ENCODE results near the gene TNKS2. TPM values are rescaled to one million over a fixed set of nuclear protein-coding genes. Genes with fewer than 3 reads are reported as not detected.

TNKS2 gene
- total RNA-seq, 2 experiments from 2014 or later = 47.8 to 50.4 TPM

GRCh38 chr10:91875779-91876178 is 77.6 kb downstream of the TNKS2 start:
- Histone ChIP-seq H3K4me3 (ENCODE audit: low read length) (no peak overlapping the region), H3K27me3 (ENCODE audit: control insufficient read depth in 1 of 2, insufficient read depth in 2 of 2, low read length in 2 of 2) (no peaks in the 10 kb centered on the region), H3K36me3 (ENCODE audit: insufficient read depth, low read length) (no peaks in the 10 kb centered on the region), H3K9me3 (ENCODE audit: control insufficient read depth in 1 of 2, insufficient read depth in 1 of 2, low read length in 2 of 2) (no peaks in the 10 kb centered on the region), H3K4me1 (ENCODE audit: insufficient read depth, low read length) (no peaks in the 10 kb centered on the region), H3K27ac (ENCODE audit: low read depth in 1 of 2, low read length in 2 of 2) (no peak overlapping the region)
- no peak for TF ChIP-seq CTCF (IDR thresholded peaks at IDR 0.05)
- Mint-ChIP-seq H3K27me3 (no peaks in the 10 kb centered on the region), H3K4me3 (no peak overlapping the region), H3K9me3 (no peaks in the 10 kb centered on the region), H3K27ac (no peak overlapping the region), H3K36me3 (ENCODE audit: low read depth) (no peaks in the 10 kb centered on the region), H3K4me1 (ENCODE audit: low read depth) (no peaks in the 10 kb centered on the region)
- ATAC-seq (ENCODE audit: poor library complexity) (no peak), DNase-seq (no peak)
- CTCF ChIA-PET = no interaction called here
- intact Hi-C loops (cut with DNase I, micrococcal nuclease) = no loop called here
- POLR2A ChIA-PET = no interaction called here

DNA sequence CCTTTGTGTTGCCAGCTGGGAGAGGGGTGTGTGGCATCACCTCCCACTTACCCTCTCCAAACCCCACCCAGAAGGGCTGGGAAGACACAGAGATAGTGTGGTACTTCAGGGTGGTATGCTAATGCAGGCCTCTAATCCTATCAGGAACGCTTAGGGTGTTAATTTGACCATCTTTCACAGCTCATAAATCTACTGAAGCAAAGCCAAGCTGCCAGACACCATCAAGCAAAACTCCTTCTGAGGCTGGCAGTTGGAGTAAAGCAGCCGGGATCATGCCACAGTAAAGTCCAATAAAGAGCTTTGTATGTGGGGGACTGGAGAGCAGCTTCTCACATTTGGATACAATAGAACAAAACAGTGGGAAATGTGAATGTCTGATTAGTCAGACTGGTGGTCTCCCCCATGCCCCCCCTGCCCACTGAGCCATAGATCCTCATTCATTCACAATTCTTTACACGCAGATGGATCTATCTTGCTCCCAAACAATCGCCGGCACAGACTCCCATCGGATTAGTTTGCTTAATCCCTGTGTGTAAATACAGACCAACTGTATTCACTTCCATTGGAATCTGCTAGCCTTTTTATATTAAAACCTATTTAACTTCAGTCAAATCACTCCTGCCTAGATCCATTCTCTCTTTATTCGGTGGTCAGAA is 81.4 kb downstream of the TNKS2 start:
- Histone ChIP-seq H3K36me3 (ENCODE audit: insufficient read depth, low read length) (no peaks in the 10 kb centered on the region), H3K9me3 (ENCODE audit: control insufficient read depth in 1 of 2, insufficient read depth in 1 of 2, low read length in 2 of 2) (no peaks in the 10 kb centered on the region), H3K27me3 (ENCODE audit: control insufficient read depth in 1 of 2, insufficient read depth in 2 of 2, low read length in 2 of 2) (no peaks in the 10 kb centered on the region), H3K4me1 (ENCODE audit: insufficient read depth, low read length) (no peaks in the 10 kb centered on the region), H3K4me3 (ENCODE audit: low read length) (no peak overlapping the region), H3K27ac (ENCODE audit: low read depth in 1 of 2, low read length in 2 of 2) (no peak overlapping the region)
- POLR2A ChIA-PET = no interaction called here
- intact Hi-C loops (cut with DNase I, micrococcal nuclease) = no loop called here
- Mint-ChIP-seq H3K27ac (no peak overlapping the region), H3K9me3 (peaks cover 5% of the 10 kb centered on the region), H3K27me3 (no peaks in the 10 kb centered on the region), H3K4me1 (ENCODE audit: low read depth) (no peaks in the 10 kb centered on the region), H3K4me3 (no peak overlapping the region), H3K36me3 (ENCODE audit: low read depth) (no peaks in the 10 kb centered on the region)
- TF ChIP-seq CTCF (IDR thresholded peaks at IDR 0.05) = no peak
- ATAC-seq (ENCODE audit: poor library complexity) (no peak), DNase-seq (no peak)
- CTCF ChIA-PET = no interaction called here

- Mint-ChIP-seq H3K36me3 (ENCODE audit: low read depth) (no peaks in the 10 kb centered on the region), H3K27ac (no peak overlapping the region), H3K4me1 (ENCODE audit: low read depth) (no peaks in the 10 kb centered on the region), H3K27me3 (no peaks in the 10 kb centered on the region), H3K4me3 (no peak overlapping the region), H3K9me3 (peaks cover 5% of the 10 kb centered on the region)
- Histone ChIP-seq H3K27ac (ENCODE audit: low read depth in 1 of 2, low read length in 2 of 2) (no peak overlapping the region), H3K9me3 (ENCODE audit: control insufficient read depth in 1 of 2, insufficient read depth in 1 of 2, low read length in 2 of 2) (no peaks in the 10 kb centered on the region), H3K36me3 (ENCODE audit: insufficient read depth, low read length) (no peaks in the 10 kb centered on the region), H3K27me3 (ENCODE audit: control insufficient read depth in 1 of 2, insufficient read depth in 2 of 2, low read length in 2 of 2) (no peaks in the 10 kb centered on the region), H3K4me3 (ENCODE audit: low read length) (no peak overlapping the region), H3K4me1 (ENCODE audit: insufficient read depth, low read length) (no peaks in the 10 kb centered on the region)
- intact Hi-C loops (cut with DNase I, micrococcal nuclease) = no loop called here
- TF ChIP-seq CTCF (IDR thresholded peaks at IDR 0.05) = no peak
- CTCF ChIA-PET = no interaction called here
- POLR2A ChIA-PET = interaction anchor here (0.8 kb wide), 1 partner anchor 82 kb away, joined by 3 read pairs; no protein-coding TSS in a partner anchor
- DNase-seq (no peak), ATAC-seq (ENCODE audit: poor library complexity) (no peak)
Measured at GRCh38 chr10:91880310-91880709, 82.1 kb downstream of the TNKS2 start.
